SK-N-SH (cell line): ENCODE results near the gene PERCC1. TPM values are rescaled to one million over a fixed set of nuclear protein-coding genes. Genes with fewer than 3 reads are reported as not detected.

Source experiments
- CTCF ChIA-PET: fragments of 300-600, 350-600 bp; formaldehyde crosslinking; extraction: SDS; loops from one replicate; lab custom pipeline; 2021; lab: Yijun Ruan, JAX
- POLR2A ChIA-PET: fragments of 350-600 bp; sonication (Branson Sonifier 250); formaldehyde crosslinking; extraction: SDS; loops from one replicate; lab custom pipeline; 2020; ENCODE audit warnings: antibody characterized with exemption, inconsistent platforms; lab: Yijun Ruan, JAX
- DNase-seq: peaks from one replicate; pipeline ENCODE4 v3.0.0; 2012
- H2AFZ ChIP-seq: fragments of 200-600 bp; sonication (generic); 2 replicates; pipeline ENCODE4 v1.8.1; 2016; ENCODE audit warnings: antibody characterized with exemption, mild to moderate bottlenecking, low read depth
- H3F3A ChIP-seq: fragments of 200-600 bp; sonication (generic); replicated peaks from 2 replicates; pipeline ENCODE3; 2016; ENCODE audit warnings: antibody characterized with exemption, mild to moderate bottlenecking; ENCODE audit not compliant: insufficient read depth
- H3K27ac ChIP-seq, 2 experiments: fragments of 200-500 bp in 1 of 2; fragments of 200-600 bp in 1 of 2; sonication (Bioruptor generic) in 1 of 2; sonication (generic), shearing (Covaris generic) in 1 of 2; 2 replicates each; pipeline versions ENCODE4 v1.5.1 to v1.6.1; 2014 to 2016; ENCODE audit warnings: low read depth in 2 of 2, inconsistent platforms in 1 of 2, low read length in 1 of 2, mild to moderate bottlenecking in 1 of 2, mixed read lengths in 1 of 2
- H3K27me3 ChIP-seq: fragments of 200-600 bp; sonication (generic), shearing (Covaris generic); 2 replicates; pipeline ENCODE4 v1.6.1; 2016; ENCODE audit warnings: mixed run types; ENCODE audit not compliant: insufficient read depth
- H3K36me3 ChIP-seq, 2 experiments: fragments of 200-500 bp in 1 of 2; fragments of 200-600 bp in 1 of 2; sonication (Bioruptor generic) in 1 of 2; sonication (generic) in 1 of 2; replicated peaks in 1 of 2; 2 replicates each; pipeline versions ENCODE3 to v1.5.1; 2014 to 2016; ENCODE audit warnings: low read length in 1 of 2, mild to moderate bottlenecking in 1 of 2; ENCODE audit not compliant: insufficient read depth in 2 of 2, control insufficient read depth in 1 of 2
- H3K4me1 ChIP-seq, 2 experiments: fragments of 200-500 bp in 1 of 2; fragments of 200-600 bp in 1 of 2; sonication (Bioruptor generic) in 1 of 2; sonication (generic), shearing (Covaris generic) in 1 of 2; 2 replicates each; pipeline versions ENCODE4 v1.5.1 to v1.6.1; 2014 to 2016; ENCODE audit warnings: low read depth in 1 of 2, low read length in 1 of 2, mixed run types in 1 of 2; ENCODE audit not compliant: insufficient read depth in 2 of 2, control insufficient read depth in 1 of 2
- H3K4me2 ChIP-seq: fragments of 200-600 bp; sonication (generic), shearing (Covaris generic); 2 replicates; pipeline ENCODE4 v1.6.1; 2017; ENCODE audit warnings: mixed run types
- H3K4me3 ChIP-seq, 2 experiments: fragments of 200-500 bp in 1 of 2; fragments of 200-600 bp in 1 of 2; sonication (Bioruptor generic) in 1 of 2; sonication (generic), shearing (Covaris generic) in 1 of 2; 2 replicates each; pipeline versions ENCODE4 v1.5.1 to v1.8.1; 2014 to 2016; ENCODE audit warnings: low read depth in 2 of 2, inconsistent platforms in 1 of 2, low read length in 1 of 2, mild to moderate bottlenecking in 1 of 2, mixed read lengths in 1 of 2, moderate library complexity in 1 of 2
- H3K79me2 ChIP-seq: fragments of 200-600 bp; sonication (generic); 2 replicates; pipeline ENCODE4 v1.8.1; 2017; ENCODE audit warnings: mild to moderate bottlenecking; ENCODE audit not compliant: insufficient read depth
- H3K9ac ChIP-seq: fragments of 200-600 bp; sonication (generic); 2 replicates; pipeline ENCODE4 v1.6.1; 2017; ENCODE audit warnings: mixed run types
- H3K9me2 ChIP-seq: fragments of 200-600 bp; sonication (generic); 2 replicates; pipeline ENCODE4 v1.6.1; 2017; ENCODE audit warnings: mixed run types
- H3K9me3 ChIP-seq: fragments of 200-600 bp; sonication (generic); 2 replicates; pipeline ENCODE4 v1.6.1; 2017; ENCODE audit warnings: mixed run types, mild to moderate bottlenecking, moderate library complexity
- H4K20me1 ChIP-seq: fragments of 200-600 bp; sonication (generic); 2 replicates; pipeline ENCODE4 v1.6.1; 2017; ENCODE audit warnings: mild to moderate bottlenecking, mixed run types; ENCODE audit not compliant: insufficient read depth
- EZH2phosphoT487 ChIP-seq: fragments of 200-600 bp; sonication (generic); IDR thresholded peaks from 2 replicates; pipeline ENCODE4 v1.6.1; 2017; ENCODE audit warnings: low read depth, mixed run types, mild to moderate bottlenecking, antibody characterized with exemption, moderate library complexity, borderline replicate concordance
- FOSL2 ChIP-seq: IDR thresholded peaks from 2 replicates; pipeline ENCODE4 v1.4.0; 2012; ENCODE audit warnings: low read depth, mild to moderate bottlenecking, moderate library complexity, borderline replicate concordance
- GATA2 ChIP-seq: sonication (generic); formaldehyde crosslinking; IDR thresholded peaks from 2 replicates; pipeline ENCODE4 v1.5.0; 2020; ENCODE audit warnings: mild to moderate bottlenecking, missing genetic modification reagents
- MXI1 ChIP-seq: IDR thresholded peaks from 2 replicates; pipeline ENCODE4 v1.6.1; 2012; ENCODE audit warnings: mild to moderate bottlenecking, low read depth, low read length, improper control_type of control experiment
- NFIC ChIP-seq: IDR thresholded peaks from 2 replicates; pipeline ENCODE4 v1.4.0; 2012; ENCODE audit warnings: borderline replicate concordance
- PBX3 ChIP-seq: IDR thresholded peaks from 2 replicates; pipeline ENCODE4; 2012
- RXRA ChIP-seq: IDR thresholded peaks from 2 replicates; pipeline ENCODE4 v1.4.0; 2012; ENCODE audit warnings: low read depth, mild to moderate bottlenecking, borderline replicate concordance
- ZBTB33 ChIP-seq: IDR thresholded peaks from 2 replicates; pipeline ENCODE4 v1.4.0; 2012; ENCODE audit warnings: low read depth, borderline replicate concordance
- WGBS: methylation state at CpG from one replicate; pipeline ENCODE4 v1.1.6; 2017; ENCODE audit warnings: low lambda C conversion rate; 5-methylcytosine and 5-hydroxymethylcytosine counted together
- polyA plus RNA-seq, 3 experiments: library from polyadenylated mRNA; depleted of rRNA; stranded (reverse); fragments of >200 nt; gene quantifications; 2 replicates each; pipeline ENCODE4 v1.2.3, GENCODE V29; 2012
- TF ChIP-seq, protein P1 (sequence below): IDR thresholded peaks from 2 replicates; pipeline ENCODE4 v1.6.1; 2012; ENCODE audit warnings: mild to moderate bottlenecking, low read depth, low read length, moderate library complexity

Gene PERCC1
- not detected in 2 replicates for polyA plus RNA-seq (2012; rRNA removed)
- polyA plus RNA-seq (2012; cell fraction: cytosol; rRNA removed), result not detected in 2 replicates
- not detected in 2 replicates for polyA plus RNA-seq (2012; cell fraction: nucleus; rRNA removed)

- no peaks in the 10 kb centered on the region for H3K27me3 ChIP-seq
- H3K36me3 ChIP-seq, result no peaks in the 10 kb centered on the region
- H4K20me1 ChIP-seq, result no peaks in the 10 kb centered on the region
- H3K4me1 ChIP-seq, result peaks cover 0 to 13% of the 10 kb centered on the region in 2 experiments; a peak in 1 of 4 replicates
- H3K9me2 ChIP-seq, result no peaks in the 10 kb centered on the region
- 37% methylated on average over 19 of the region's 35 CpGs for WGBS
- H3K27ac ChIP-seq, result peak within 1 kb of the TSS in 1 of 2 experiments; percentile 55; a peak in 2 of 4 replicates
- no peak within 1 kb of the TSS for H3K4me2 ChIP-seq
- DNase-seq, result peak; percentile 81
- H3K9ac ChIP-seq, result no peak within 1 kb of the TSS
- no peaks in the 10 kb centered on the region for H3K79me2 ChIP-seq
- ChIA-PET POLR2A (interaction anchor here (1.2 to 2.3 kb wide), 2 partner anchors 8 to 10 kb away, joined by 3 to 6 read pairs; partner anchors contain the start of gene UQCC4), CTCF (interaction anchor here (1.3 kb wide), 1 partner anchor 15 kb away, joined by 3 read pairs; no protein-coding TSS in a partner anchor)
- H3K4me3 ChIP-seq, result no peak within 1 kb of the TSS
- H2AFZ ChIP-seq, result no peak within 1 kb of the TSS
- H3F3A ChIP-seq, result no peaks in the 10 kb centered on the region
- peak; percentile 58; the same call in 1 of the 2 replicates for TF ChIP-seq GATA2 (CRISPR knock-in tag)
- no peak for TF ChIP-seq RXRA
- TF ChIP-seq, all 33 proteins: peak for 1
- no peaks in the 10 kb centered on the region for H3K9me3 ChIP-seq
These were observed at the start of gene PERCC1 for GRCh38 chr16:1430759-1431496. PERCC1 (plus strand) TSS chr16:1431078; CDS start chr16:1432594, 1,516 bp downstream.

GRCh38 chr16:1381612-1382406 is 49.1 kb upstream of the PERCC1 start:
- no peak for DNase-seq
- 84% methylated on average over 9 of the region's 9 CpGs for WGBS
- Histone ChIP-seq H3K4me3 (no peak overlapping the region), H3K9me2 (no peaks in the 10 kb centered on the region), H3K4me2 (no peak overlapping the region), H3K79me2 (peaks cover 9% of the 10 kb centered on the region; the same call in 1 of the 2 replicates), H3K9ac (no peak overlapping the region), H3K4me1 (peaks cover 9 to 12% of the 10 kb centered on the region in 2 experiments; a peak in 3 of 4 replicates), H3F3A (peaks cover 10% of the 10 kb centered on the region), H3K27ac (no peak overlapping the region), H3K9me3 (no peaks in the 10 kb centered on the region), H4K20me1 (no peaks in the 10 kb centered on the region), H2AFZ (no peak overlapping the region), H3K27me3 (no peaks in the 10 kb centered on the region), H3K36me3 (peaks cover 0 to 3% of the 10 kb centered on the region in 2 experiments)
- POLR2A ChIA-PET, result no interaction called here
- no peak for TF ChIP-seq FOSL2
- no peak for TF ChIP-seq MXI1
- TF ChIP-seq NFIC, result no peak
- TF ChIP-seq, protein P1, sequence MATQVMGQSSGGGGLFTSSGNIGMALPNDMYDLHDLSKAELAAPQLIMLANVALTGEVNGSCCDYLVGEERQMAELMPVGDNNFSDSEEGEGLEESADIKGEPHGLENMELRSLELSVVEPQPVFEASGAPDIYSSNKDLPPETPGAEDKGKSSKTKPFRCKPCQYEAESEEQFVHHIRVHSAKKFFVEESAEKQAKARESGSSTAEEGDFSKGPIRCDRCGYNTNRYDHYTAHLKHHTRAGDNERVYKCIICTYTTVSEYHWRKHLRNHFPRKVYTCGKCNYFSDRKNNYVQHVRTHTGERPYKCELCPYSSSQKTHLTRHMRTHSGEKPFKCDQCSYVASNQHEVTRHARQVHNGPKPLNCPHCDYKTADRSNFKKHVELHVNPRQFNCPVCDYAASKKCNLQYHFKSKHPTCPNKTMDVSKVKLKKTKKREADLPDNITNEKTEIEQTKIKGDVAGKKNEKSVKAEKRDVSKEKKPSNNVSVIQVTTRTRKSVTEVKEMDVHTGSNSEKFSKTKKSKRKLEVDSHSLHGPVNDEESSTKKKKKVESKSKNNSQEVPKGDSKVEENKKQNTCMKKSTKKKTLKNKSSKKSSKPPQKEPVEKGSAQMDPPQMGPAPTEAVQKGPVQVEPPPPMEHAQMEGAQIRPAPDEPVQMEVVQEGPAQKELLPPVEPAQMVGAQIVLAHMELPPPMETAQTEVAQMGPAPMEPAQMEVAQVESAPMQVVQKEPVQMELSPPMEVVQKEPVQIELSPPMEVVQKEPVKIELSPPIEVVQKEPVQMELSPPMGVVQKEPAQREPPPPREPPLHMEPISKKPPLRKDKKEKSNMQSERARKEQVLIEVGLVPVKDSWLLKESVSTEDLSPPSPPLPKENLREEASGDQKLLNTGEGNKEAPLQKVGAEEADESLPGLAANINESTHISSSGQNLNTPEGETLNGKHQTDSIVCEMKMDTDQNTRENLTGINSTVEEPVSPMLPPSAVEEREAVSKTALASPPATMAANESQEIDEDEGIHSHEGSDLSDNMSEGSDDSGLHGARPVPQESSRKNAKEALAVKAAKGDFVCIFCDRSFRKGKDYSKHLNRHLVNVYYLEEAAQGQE, result no peak
- no peak for TF ChIP-seq PBX3
- no peak for TF ChIP-seq EZH2phosphoT487
- TF ChIP-seq ZBTB33, result no peak
- CTCF ChIA-PET, result interaction anchor here (1.2 kb wide), 1 partner anchor 18 kb away, joined by 5 read pairs; no protein-coding TSS in a partner anchor
